GM12872 (cell line): Measurements from ENCODE around the gene TPM3.

Experiments
- CTCF ChIP-seq: IDR thresholded peaks from 3 replicates; pipeline ENCODE4 v1.5.1; 2011; ENCODE audit warnings: low read depth, mild to moderate bottlenecking, low read length, moderate library complexity; ENCODE audit not compliant: insufficient read depth

TPM3 gene

GRCh38 chr1:154223621-154224020 is 31.7 kb upstream of the TPM3 start:
- TF ChIP-seq CTCF = no peak

GRCh38 chr1:154222918-154223317 is 31.0 kb upstream of the TPM3 start:
- TF ChIP-seq CTCF = no peak

- TF ChIP-seq CTCF = no peak
These were observed 30.6 kb upstream of the TPM3 start for GRCh38 chr1:154222518-154222917.

GRCh38 chr1:154221278-154222001 is 29.5 kb upstream of the TPM3 start:
- no peak for TF ChIP-seq CTCF

GRCh38 chr1:154220970-154221277 is 29.0 kb upstream of the TPM3 start:
- no peak for TF ChIP-seq CTCF

GRCh38 chr1:154220071-154220969 is 28.4 kb upstream of the TPM3 start, which contains the start of gene UBAP2L:
Gene UBAP2L, plus strand, starts transcription at chr1:154220955. Its CDS starts 4,169 bp downstream, at chr1:154225124.
- no peak for TF ChIP-seq CTCF

GRCh38 chr1:154219541-154219940 is 27.6 kb upstream of the TPM3 start:
- TF ChIP-seq CTCF = no peak
